H9 (cell line): ENCODE results near the gene TEKT5. TPM values are rescaled to one million over a fixed set of nuclear protein-coding genes. Genes with fewer than 3 reads are reported as not detected.

ENCODE experiments used
- DNase-seq: peaks from one replicate; pipeline ENCODE4 v3.0.0-alpha.2; 2017
- H2AFZ ChIP-seq: one replicate; pipeline ENCODE4 v1.6.1; 2013; ENCODE audit warnings: mild to moderate bottlenecking, low read length, control low read depth, moderate library complexity
- H2AK5ac ChIP-seq: 2 replicates; pipeline ENCODE4 v1.6.1; 2013; ENCODE audit warnings: low read length, control low read depth, mixed read lengths; ENCODE audit not compliant: insufficient read length
- H2BK120ac ChIP-seq: one replicate; pipeline ENCODE4 v1.6.1; 2013; ENCODE audit warnings: low read depth, mild to moderate bottlenecking, low read length, control low read depth, inconsistent platforms; ENCODE audit not compliant: poor library complexity, severe bottlenecking
- H2BK12ac ChIP-seq: 2 replicates; pipeline ENCODE4 v1.6.1; 2013; ENCODE audit warnings: low read length, control low read depth, mixed read lengths, low read depth; ENCODE audit not compliant: insufficient read length
- H2BK15ac ChIP-seq: 2 replicates; pipeline ENCODE4 v1.6.1; 2013; ENCODE audit warnings: low read depth, low read length, control low read depth
- H2BK20ac ChIP-seq: one replicate; pipeline ENCODE4 v1.6.1; 2013; ENCODE audit warnings: low read depth, mild to moderate bottlenecking, low read length, control low read depth, inconsistent platforms; ENCODE audit not compliant: poor library complexity, severe bottlenecking
- H2BK5ac ChIP-seq: 2 replicates; pipeline ENCODE4 v1.6.1; 2013; ENCODE audit warnings: low read length, control low read depth, mixed read lengths; ENCODE audit not compliant: insufficient read length
- H3K14ac ChIP-seq: 2 replicates; pipeline ENCODE4 v1.6.1; 2013; ENCODE audit warnings: low read length, control low read depth; ENCODE audit not compliant: insufficient read depth
- H3K18ac ChIP-seq: 2 replicates; pipeline ENCODE4 v1.6.1; 2013; ENCODE audit warnings: low read depth, mild to moderate bottlenecking, mixed read lengths, low read length, control low read depth; ENCODE audit not compliant: insufficient read length
- H3K23ac ChIP-seq: 2 replicates; pipeline ENCODE4 v1.6.1; 2013; ENCODE audit warnings: low read length, control low read depth, mixed read lengths, low read depth; ENCODE audit not compliant: insufficient read length
- H3K23me2 ChIP-seq: 2 replicates; pipeline ENCODE4 v1.6.1; 2013; ENCODE audit warnings: low read depth, mild to moderate bottlenecking, mixed read lengths, low read length, control low read depth; ENCODE audit not compliant: insufficient read length, poor library complexity, severe bottlenecking
- H3K27ac ChIP-seq: 2 replicates; pipeline ENCODE4 v1.5.1; 2013; ENCODE audit warnings: low read length, control low read depth, mixed read lengths, low read depth; ENCODE audit not compliant: insufficient read length
- H3K27me3 ChIP-seq: 2 replicates; pipeline ENCODE4 v1.6.1; 2013; ENCODE audit warnings: low read length, control low read depth, inconsistent platforms; ENCODE audit not compliant: insufficient read depth
- H3K4ac ChIP-seq: 2 replicates; pipeline ENCODE4 v1.6.1; 2013; ENCODE audit warnings: low read depth, mild to moderate bottlenecking, control low read depth, inconsistent platforms, low read length, moderate library complexity
- H3K4me1 ChIP-seq: 2 replicates; pipeline ENCODE4 v1.6.1; 2013; ENCODE audit warnings: low read length, control low read depth, inconsistent platforms; ENCODE audit not compliant: insufficient read depth
- H3K4me2 ChIP-seq: 2 replicates; pipeline ENCODE4 v1.6.1; 2013; ENCODE audit warnings: low read length, control low read depth, mixed read lengths; ENCODE audit not compliant: insufficient read length, insufficient read depth
- H3K56ac ChIP-seq: 2 replicates; pipeline ENCODE4 v1.6.1; 2013; ENCODE audit warnings: low read depth, mild to moderate bottlenecking, mixed read lengths, low read length, control low read depth; ENCODE audit not compliant: insufficient read length
- H3K79me1 ChIP-seq: 2 replicates; pipeline ENCODE4 v1.6.1; 2013; ENCODE audit warnings: low read depth, mild to moderate bottlenecking, moderate library complexity, low read length, control low read depth, inconsistent platforms; ENCODE audit not compliant: insufficient read depth, poor library complexity, severe bottlenecking
- H3K79me2 ChIP-seq: 2 replicates; pipeline ENCODE4 v1.6.1; 2013; ENCODE audit warnings: low read length, control low read depth, inconsistent platforms; ENCODE audit not compliant: insufficient read depth
- H3K9ac ChIP-seq: 2 replicates; pipeline ENCODE4 v1.6.1; 2013; ENCODE audit warnings: low read length, control low read depth, mixed read lengths; ENCODE audit not compliant: insufficient read length; ENCODE audit errors: extremely low read depth
- H3K9me3 ChIP-seq: one replicate; pipeline ENCODE4 v1.6.1; 2013; ENCODE audit warnings: low read depth, low read length, inconsistent platforms; ENCODE audit not compliant: control insufficient read depth
- H3T11ph ChIP-seq: one replicate; pipeline ENCODE4 v1.6.1; 2013; ENCODE audit warnings: mild to moderate bottlenecking, low read length, control low read depth, inconsistent platforms
- H4K20me1 ChIP-seq: one replicate; pipeline ENCODE4 v1.6.1; 2013; ENCODE audit not compliant: control insufficient read depth, insufficient read length, insufficient read depth
- H4K5ac ChIP-seq: 2 replicates; pipeline ENCODE4 v1.6.1; 2013; ENCODE audit warnings: low read depth, mild to moderate bottlenecking, mixed read lengths, low read length, control low read depth; ENCODE audit not compliant: insufficient read length
- H4K8ac ChIP-seq: replicated peaks from 2 replicates; pipeline ENCODE4 v1.6.1; 2013; ENCODE audit warnings: low read length, control low read depth, mixed read lengths, low read depth; ENCODE audit not compliant: insufficient read length
- H4K91ac ChIP-seq: 2 replicates; pipeline ENCODE4 v1.6.1; 2013; ENCODE audit warnings: low read depth, mild to moderate bottlenecking, moderate library complexity, mixed read lengths, low read length, control low read depth; ENCODE audit not compliant: insufficient read length
- H3K27ac Mint-ChIP-seq, 3 experiments: 2 replicates in 2 of 3; 3 replicates in 1 of 3; pipeline ENCODE4 v1.8.0; 2020 to 2021; ENCODE audit warnings: mixed read lengths in 3 of 3, mild to moderate bottlenecking in 1 of 3, moderate library complexity in 1 of 3
- H3K27me3 Mint-ChIP-seq: 2 replicates; pipeline ENCODE4 v1.8.0; 2021; ENCODE audit warnings: low read depth, mild to moderate bottlenecking, moderate library complexity, mixed read lengths
- H3K36me3 Mint-ChIP-seq, 3 experiments: 2 replicates in 2 of 3; 3 replicates in 1 of 3; pipeline ENCODE4 v1.8.0; 2020 to 2021; ENCODE audit warnings: low read depth in 3 of 3, mixed read lengths in 3 of 3; ENCODE audit not compliant: insufficient read depth in 1 of 3
- H3K4me1 Mint-ChIP-seq, 2 experiments: 2 replicates each; pipeline ENCODE4 v1.8.0; 2020; ENCODE audit warnings: mixed read lengths in 2 of 2
- H3K4me3 Mint-ChIP-seq, 2 experiments: 2 replicates in 1 of 2; 3 replicates in 1 of 2; pipeline ENCODE4 v1.8.0; 2020 to 2021; ENCODE audit warnings: mild to moderate bottlenecking in 2 of 2, mixed read lengths in 2 of 2, moderate library complexity in 1 of 2
- H3K9me3 Mint-ChIP-seq, 2 experiments: 2 replicates in 1 of 2; 3 replicates in 1 of 2; pipeline ENCODE4 v1.8.0; 2020; ENCODE audit warnings: mild to moderate bottlenecking in 2 of 2, mixed read lengths in 2 of 2, moderate library complexity in 1 of 2
- WGBS: extraction: QIAGEN DNeasy Blood & Tissue Kit; methylation state at CpG from one replicate; pipeline ENCODE4 v1.1.7; 2013; ENCODE audit warnings: missing lambda C conversion rate, low lambda C conversion rate, mixed read lengths; ENCODE audit not compliant: insufficient read length; ENCODE audit errors: extremely low coverage; 5-methylcytosine and 5-hydroxymethylcytosine counted together
- total RNA-seq: library from RNA; stranded (reverse); gene quantifications from 2 replicates; pipeline ENCODE4 v1.2.1, GENCODE V29; 2021
- TF ChIP-seq, protein P1 (sequence below): fragments of 200-600 bp; sonication (generic); conservative IDR thresholded peaks from 3 replicates; pipeline ENCODE4 v1.8.0; 2021; ENCODE audit warnings: antibody characterized with exemption, mild to moderate bottlenecking

The TEKT5 gene
- total RNA-seq, 1 experiment from 2014 or later: 0.31 TPM

DNA sequence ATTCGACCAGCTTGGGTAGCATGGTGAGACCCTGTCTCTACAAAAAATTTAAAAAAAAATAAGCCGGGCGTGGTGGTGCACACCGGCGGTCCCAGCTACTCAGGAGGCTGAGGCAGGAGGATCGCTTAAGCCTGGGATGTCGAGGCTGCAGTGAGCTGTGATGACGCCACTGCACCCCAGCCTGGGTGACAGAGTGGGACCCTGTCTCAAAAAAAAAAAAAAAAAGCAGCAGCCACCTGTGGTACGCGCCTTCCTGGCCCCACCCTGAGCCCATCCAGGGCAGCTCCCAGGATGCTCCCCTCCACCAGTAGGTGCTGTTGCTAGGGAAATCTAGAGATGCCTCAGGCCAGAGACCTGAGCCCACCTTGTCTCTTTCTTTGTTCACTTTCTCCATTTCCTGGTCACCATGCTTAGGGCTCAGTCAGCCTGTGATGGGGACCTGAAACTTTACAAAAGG is 47.4 kb downstream of the TEKT5 start:
- WGBS: no CpG with 5 or more reads among the region's 10 CpGs
- H2BK12ac ChIP-seq: no peak overlapping the region
- H4K20me1 ChIP-seq: no peaks in the 10 kb centered on the region
- H3K9me3 ChIP-seq: no peaks in the 10 kb centered on the region
- H3K9me3 Mint-ChIP-seq: no peaks in the 10 kb centered on the region
- H3K79me2 ChIP-seq: no peaks in the 10 kb centered on the region
- H3K4me3 Mint-ChIP-seq: no peak overlapping the region
- H3K18ac ChIP-seq: no peak overlapping the region
- H3K56ac ChIP-seq: no peak overlapping the region
- H2BK5ac ChIP-seq: no peak overlapping the region
- H3K23me2 ChIP-seq: no peaks in the 10 kb centered on the region
- H2AFZ ChIP-seq: no peak overlapping the region
- no peak overlapping the region for H3K4me2 ChIP-seq
- H4K8ac ChIP-seq: no peak overlapping the region
- peaks cover 20 to 22% of the 10 kb centered on the region in 2 experiments for H3K4me1 Mint-ChIP-seq
- H3K14ac ChIP-seq: no peak overlapping the region
- no peak overlapping the region for H3K9ac ChIP-seq
- H3K27me3 ChIP-seq: no peaks in the 10 kb centered on the region
- H3K27ac Mint-ChIP-seq: no peak overlapping the region
- H3K4ac ChIP-seq: no peak overlapping the region
- no peaks in the 10 kb centered on the region for H3K4me1 ChIP-seq
- H4K91ac ChIP-seq: no peak overlapping the region
- H3K79me1 ChIP-seq: no peaks in the 10 kb centered on the region
- no peak for DNase-seq
- no peak overlapping the region for H2BK20ac ChIP-seq
- no peaks in the 10 kb centered on the region for H3K36me3 Mint-ChIP-seq
- TF ChIP-seq, protein P1, sequence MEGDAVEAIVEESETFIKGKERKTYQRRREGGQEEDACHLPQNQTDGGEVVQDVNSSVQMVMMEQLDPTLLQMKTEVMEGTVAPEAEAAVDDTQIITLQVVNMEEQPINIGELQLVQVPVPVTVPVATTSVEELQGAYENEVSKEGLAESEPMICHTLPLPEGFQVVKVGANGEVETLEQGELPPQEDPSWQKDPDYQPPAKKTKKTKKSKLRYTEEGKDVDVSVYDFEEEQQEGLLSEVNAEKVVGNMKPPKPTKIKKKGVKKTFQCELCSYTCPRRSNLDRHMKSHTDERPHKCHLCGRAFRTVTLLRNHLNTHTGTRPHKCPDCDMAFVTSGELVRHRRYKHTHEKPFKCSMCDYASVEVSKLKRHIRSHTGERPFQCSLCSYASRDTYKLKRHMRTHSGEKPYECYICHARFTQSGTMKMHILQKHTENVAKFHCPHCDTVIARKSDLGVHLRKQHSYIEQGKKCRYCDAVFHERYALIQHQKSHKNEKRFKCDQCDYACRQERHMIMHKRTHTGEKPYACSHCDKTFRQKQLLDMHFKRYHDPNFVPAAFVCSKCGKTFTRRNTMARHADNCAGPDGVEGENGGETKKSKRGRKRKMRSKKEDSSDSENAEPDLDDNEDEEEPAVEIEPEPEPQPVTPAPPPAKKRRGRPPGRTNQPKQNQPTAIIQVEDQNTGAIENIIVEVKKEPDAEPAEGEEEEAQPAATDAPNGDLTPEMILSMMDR: no peak
- no peak overlapping the region for H4K5ac ChIP-seq
- no peak overlapping the region for H2BK15ac ChIP-seq
- no peak overlapping the region for H3K23ac ChIP-seq
- no peak overlapping the region for H2AK5ac ChIP-seq
- H3K27me3 Mint-ChIP-seq: no peaks in the 10 kb centered on the region
- no peak overlapping the region for H3T11ph ChIP-seq
- no peak overlapping the region for H3K27ac ChIP-seq
- H2BK120ac ChIP-seq: no peak overlapping the region
